Measurements from ENCODE around the gene SCMH1.

DNA sequence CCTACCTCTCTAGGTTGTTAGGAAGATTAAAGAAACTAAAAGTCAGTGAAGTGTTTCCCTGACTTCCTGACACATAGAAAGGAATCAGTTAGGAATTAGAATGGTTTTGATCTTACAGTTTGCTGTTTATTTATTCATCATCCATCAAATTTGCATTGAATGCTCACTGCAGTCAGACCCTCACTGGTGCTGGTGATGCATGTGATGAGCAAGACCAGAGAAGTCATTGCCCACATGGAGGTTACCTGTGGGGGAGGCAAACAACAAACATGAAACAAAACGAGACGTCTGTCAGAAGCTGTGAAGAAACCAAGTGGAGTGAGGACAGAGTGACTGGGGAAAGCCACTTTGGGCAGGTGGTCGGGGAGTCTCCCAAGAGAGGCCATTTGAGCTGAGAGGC is 256.2 kb downstream of the SCMH1 start:
- TF ChIP-seq, protein P1, sequence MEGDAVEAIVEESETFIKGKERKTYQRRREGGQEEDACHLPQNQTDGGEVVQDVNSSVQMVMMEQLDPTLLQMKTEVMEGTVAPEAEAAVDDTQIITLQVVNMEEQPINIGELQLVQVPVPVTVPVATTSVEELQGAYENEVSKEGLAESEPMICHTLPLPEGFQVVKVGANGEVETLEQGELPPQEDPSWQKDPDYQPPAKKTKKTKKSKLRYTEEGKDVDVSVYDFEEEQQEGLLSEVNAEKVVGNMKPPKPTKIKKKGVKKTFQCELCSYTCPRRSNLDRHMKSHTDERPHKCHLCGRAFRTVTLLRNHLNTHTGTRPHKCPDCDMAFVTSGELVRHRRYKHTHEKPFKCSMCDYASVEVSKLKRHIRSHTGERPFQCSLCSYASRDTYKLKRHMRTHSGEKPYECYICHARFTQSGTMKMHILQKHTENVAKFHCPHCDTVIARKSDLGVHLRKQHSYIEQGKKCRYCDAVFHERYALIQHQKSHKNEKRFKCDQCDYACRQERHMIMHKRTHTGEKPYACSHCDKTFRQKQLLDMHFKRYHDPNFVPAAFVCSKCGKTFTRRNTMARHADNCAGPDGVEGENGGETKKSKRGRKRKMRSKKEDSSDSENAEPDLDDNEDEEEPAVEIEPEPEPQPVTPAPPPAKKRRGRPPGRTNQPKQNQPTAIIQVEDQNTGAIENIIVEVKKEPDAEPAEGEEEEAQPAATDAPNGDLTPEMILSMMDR (tag by site-specific recombination; IDR thresholded peaks at IDR 0.05), result no peak
- TF ChIP-seq KLF9 (tag by site-specific recombination; IDR thresholded peaks at IDR 0.05; ENCODE audit: low read depth) (no peak), ZFHX2 (tag by site-specific recombination; conservative IDR thresholded peaks at IDR 0.05) (no peak), KLF1 (tag by site-specific recombination; IDR thresholded peaks at IDR 0.05) (no peak), BCL11B (tag by site-specific recombination; IDR thresholded peaks at IDR 0.05; ENCODE audit: low read depth) (no peak), ZNF184 (tag by site-specific recombination; IDR thresholded peaks at IDR 0.05) (no peak), ZNF792 (tag by site-specific recombination; IDR thresholded peaks at IDR 0.05) (no peak)
- TF ChIP-seq, protein P2, sequence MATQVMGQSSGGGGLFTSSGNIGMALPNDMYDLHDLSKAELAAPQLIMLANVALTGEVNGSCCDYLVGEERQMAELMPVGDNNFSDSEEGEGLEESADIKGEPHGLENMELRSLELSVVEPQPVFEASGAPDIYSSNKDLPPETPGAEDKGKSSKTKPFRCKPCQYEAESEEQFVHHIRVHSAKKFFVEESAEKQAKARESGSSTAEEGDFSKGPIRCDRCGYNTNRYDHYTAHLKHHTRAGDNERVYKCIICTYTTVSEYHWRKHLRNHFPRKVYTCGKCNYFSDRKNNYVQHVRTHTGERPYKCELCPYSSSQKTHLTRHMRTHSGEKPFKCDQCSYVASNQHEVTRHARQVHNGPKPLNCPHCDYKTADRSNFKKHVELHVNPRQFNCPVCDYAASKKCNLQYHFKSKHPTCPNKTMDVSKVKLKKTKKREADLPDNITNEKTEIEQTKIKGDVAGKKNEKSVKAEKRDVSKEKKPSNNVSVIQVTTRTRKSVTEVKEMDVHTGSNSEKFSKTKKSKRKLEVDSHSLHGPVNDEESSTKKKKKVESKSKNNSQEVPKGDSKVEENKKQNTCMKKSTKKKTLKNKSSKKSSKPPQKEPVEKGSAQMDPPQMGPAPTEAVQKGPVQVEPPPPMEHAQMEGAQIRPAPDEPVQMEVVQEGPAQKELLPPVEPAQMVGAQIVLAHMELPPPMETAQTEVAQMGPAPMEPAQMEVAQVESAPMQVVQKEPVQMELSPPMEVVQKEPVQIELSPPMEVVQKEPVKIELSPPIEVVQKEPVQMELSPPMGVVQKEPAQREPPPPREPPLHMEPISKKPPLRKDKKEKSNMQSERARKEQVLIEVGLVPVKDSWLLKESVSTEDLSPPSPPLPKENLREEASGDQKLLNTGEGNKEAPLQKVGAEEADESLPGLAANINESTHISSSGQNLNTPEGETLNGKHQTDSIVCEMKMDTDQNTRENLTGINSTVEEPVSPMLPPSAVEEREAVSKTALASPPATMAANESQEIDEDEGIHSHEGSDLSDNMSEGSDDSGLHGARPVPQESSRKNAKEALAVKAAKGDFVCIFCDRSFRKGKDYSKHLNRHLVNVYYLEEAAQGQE (tag by site-specific recombination; IDR thresholded peaks at IDR 0.05), result no peak
- TF ChIP-seq, protein P3, sequence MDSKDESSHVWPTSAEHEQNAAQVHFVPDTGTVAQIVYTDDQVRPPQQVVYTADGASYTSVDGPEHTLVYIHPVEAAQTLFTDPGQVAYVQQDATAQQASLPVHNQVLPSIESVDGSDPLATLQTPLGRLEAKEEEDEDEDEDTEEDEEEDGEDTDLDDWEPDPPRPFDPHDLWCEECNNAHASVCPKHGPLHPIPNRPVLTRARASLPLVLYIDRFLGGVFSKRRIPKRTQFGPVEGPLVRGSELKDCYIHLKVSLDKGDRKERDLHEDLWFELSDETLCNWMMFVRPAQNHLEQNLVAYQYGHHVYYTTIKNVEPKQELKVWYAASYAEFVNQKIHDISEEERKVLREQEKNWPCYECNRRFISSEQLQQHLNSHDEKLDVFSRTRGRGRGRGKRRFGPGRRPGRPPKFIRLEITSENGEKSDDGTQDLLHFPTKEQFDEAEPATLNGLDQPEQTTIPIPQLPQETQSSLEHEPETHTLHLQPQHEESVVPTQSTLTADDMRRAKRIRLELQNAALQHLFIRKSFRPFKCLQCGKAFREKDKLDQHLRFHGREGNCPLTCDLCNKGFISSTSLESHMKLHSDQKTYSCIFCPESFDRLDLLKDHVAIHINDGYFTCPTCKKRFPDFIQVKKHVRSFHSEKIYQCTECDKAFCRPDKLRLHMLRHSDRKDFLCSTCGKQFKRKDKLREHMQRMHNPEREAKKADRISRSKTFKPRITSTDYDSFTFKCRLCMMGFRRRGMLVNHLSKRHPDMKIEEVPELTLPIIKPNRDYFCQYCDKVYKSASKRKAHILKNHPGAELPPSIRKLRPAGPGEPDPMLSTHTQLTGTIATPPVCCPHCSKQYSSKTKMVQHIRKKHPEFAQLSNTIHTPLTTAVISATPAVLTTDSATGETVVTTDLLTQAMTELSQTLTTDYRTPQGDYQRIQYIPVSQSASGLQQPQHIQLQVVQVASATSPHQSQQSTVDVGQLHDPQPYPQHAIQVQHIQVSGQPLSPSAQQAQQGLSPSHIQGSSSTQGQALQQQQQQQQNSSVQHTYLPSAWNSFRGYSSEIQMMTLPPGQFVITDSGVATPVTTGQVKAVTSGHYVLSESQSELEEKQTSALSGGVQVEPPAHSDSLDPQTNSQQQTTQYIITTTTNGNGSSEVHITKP (tag by site-specific recombination; IDR thresholded peaks at IDR 0.05), result no peak
- TF ChIP-seq, protein P4, sequence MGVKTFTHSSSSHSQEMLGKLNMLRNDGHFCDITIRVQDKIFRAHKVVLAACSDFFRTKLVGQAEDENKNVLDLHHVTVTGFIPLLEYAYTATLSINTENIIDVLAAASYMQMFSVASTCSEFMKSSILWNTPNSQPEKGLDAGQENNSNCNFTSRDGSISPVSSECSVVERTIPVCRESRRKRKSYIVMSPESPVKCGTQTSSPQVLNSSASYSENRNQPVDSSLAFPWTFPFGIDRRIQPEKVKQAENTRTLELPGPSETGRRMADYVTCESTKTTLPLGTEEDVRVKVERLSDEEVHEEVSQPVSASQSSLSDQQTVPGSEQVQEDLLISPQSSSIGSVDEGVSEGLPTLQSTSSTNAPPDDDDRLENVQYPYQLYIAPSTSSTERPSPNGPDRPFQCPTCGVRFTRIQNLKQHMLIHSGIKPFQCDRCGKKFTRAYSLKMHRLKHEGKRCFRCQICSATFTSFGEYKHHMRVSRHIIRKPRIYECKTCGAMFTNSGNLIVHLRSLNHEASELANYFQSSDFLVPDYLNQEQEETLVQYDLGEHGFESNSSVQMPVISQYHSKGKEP (tag by site-specific recombination; IDR thresholded peaks at IDR 0.05), result no peak
